ENCODE results near the gene MDC1. TPM values are rescaled to one million over a fixed set of nuclear protein-coding genes. Genes with fewer than 3 reads are reported as not detected.

The MDC1 gene
- total RNA-seq, 2 experiments from 2014 or later = 66.4 to 70.2 TPM

DNA sequence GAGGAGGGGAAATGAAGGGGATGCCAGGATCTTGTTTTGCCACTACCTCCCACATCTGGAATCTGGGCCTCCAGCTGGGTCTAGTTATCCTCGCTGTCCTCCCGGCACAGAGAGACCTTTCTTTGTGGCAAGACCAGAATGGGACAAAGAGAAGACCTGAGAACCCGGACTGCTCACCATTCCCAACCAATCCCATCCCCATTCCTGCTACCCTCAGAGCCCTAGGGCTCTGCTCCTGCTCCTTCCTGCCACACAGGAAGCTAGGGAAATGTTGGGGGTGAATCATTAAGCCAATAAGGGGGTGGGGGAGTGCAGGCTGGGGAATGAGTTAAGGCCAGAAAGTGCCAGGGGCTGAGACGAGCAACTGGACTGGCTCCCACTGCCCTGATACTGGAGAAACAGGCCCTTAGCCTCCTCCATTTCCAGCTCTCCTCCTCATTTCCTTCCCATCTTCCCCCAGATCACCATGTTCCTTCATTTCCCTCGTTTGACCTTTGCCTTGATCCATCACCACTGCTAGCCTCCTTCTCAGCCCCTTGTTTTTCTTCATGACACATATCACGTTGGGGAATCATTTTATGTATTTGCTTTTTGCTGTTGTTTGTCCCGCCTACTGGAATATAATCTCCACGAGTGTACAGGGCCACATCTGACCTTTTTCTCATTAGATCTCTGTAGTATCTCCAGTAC, 31.9 kb upstream of the MDC1 start:
- CTCF ChIA-PET = interaction anchor here (0.6 kb wide), 2 partner anchors 18 to 296 kb away, joined by 3 read pairs; no protein-coding TSS in a partner anchor
- POLR2A ChIA-PET = no interaction called here

DNA sequence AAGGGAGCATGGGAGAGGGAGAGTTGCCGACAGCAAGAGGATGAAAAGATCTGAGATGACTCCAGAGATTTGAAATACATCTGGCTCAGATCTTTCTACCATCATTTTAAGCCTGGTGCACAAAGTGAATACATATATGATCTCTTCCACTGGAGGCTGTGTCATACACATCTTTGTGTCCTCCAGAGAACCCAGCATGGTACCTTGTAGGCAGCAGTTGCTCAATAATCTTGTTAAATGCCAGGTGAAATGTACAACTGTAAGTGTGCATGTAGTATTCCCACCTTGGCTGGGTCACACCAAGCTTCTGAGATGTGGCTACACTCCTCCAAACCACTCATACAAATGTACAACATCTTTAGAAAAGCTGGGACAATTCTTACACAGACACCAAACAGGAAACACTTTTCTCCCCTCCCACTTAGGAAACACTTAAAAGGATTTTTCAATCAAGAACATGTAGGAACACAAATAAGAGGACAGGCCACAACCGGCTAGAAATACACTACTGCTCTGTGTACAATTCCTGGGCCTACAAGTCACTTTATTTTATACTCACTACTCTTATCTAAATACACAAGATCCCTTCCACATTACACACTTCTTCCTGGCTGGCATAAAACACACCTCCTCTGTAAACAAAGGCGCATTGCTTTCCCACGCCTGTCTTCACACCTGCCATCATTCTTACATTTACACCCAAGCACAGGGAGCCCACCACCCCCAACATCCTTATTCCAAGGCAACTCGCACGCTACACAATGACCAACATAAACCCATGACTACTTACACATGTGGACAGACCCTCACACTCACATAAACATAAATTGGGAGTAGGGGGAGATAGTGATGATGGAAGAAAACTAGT, 31.1 kb upstream of the MDC1 start:
- CTCF ChIA-PET = interaction anchor here (0.6 kb wide), 1 partner anchor 296 kb away, joined by 3 read pairs; no protein-coding TSS in a partner anchor
- POLR2A ChIA-PET = no interaction called here

DNA sequence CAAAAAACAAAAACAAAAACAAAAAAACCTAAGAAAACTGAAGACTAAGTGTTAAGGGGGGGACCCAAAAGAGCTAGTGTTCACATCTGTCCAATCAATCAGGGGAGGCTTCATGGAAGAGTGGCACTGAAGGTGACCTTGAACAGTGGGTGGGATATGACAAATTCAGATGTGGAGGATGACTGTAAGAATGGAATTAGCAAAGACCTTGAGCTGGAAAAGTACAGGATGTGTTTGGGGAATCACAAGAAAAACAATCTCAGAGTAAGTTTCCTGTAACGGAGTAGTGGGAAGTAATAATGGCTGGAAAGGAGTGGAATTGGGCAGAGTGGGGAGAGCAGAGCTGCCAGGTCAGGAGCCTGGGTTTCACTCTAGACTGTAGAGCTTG, 30.2 kb upstream of the MDC1 start:
- ChIA-PET POLR2A (no interaction called here), CTCF (interaction anchor here (1.5 to 1.6 kb wide), 2 partner anchors 41 to 80 kb away, joined by 3 to 4 read pairs; no protein-coding TSS in a partner anchor)

GRCh38 chr6:30744054-30744805, 27.1 kb upstream of the MDC1 start, which contains the start of gene IER3:
IER3 (minus strand) TSS chr6:30744547; CDS start chr6:30744518, 29 bp downstream.
- ChIA-PET POLR2A (interaction anchor here (0.6 to 3.8 kb wide), 10 partner anchors 12 to 87 kb away, joined by 3 to 28 read pairs (median 4); no protein-coding TSS in a partner anchor), CTCF (interaction anchor here (0.6 to 1.8 kb wide), 9 partner anchors 13 to 133 kb away, joined by 3 to 5 read pairs (median 4); no protein-coding TSS in a partner anchor)

DNA sequence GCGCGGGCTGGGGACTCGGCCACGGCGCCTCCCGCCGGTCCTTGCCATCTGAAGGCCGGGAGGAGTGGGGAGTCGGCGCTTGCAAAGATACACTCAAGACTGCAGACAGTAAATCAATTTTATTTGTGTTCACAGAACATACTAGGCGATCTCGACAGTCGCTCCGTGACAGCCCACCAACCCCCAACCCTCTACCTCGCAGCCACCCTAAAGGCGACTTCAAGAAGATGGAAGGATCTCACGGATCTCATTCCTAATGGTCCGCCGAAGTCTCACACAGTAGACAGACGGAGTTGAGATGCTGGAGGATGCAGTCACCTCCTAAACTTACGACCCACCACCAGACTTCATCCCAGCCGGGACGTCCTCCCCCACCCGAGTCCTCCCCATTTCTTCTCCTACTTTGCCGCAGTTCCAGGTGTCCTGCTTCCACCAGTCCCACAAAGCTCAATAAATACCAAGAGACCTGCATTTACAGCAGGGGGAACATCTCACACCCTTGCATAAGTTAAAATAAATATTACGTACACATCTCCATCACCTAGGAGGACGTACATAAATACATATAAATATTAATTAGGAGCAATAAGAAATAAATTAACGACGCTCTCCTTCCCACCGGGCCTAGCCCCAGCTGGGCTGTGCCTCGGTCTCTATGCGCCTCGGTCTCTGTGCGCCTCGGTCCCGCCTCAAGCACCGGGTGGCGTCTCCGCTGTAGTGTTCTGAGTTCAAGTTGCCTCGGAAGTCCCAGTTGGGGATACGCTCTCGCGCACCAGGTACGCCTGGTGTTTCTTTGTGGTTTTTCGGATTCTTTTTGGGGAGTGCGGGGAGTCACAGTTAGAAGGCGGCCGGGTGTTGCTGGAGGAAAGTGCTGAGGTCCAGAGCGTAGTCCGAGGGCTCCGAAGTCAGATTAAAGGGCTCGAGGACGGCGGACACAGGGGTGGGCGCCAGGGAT, 26.3 kb upstream of the MDC1 start:
- ChIA-PET CTCF (interaction anchor here (1.0 to 1.8 kb wide), 8 partner anchors 13 to 134 kb away, joined by 3 to 4 read pairs (median 3); no protein-coding TSS in a partner anchor), POLR2A (interaction anchor here (1.0 to 3.8 kb wide), 5 partner anchors 14 to 87 kb away, joined by 3 to 28 read pairs (median 7); no protein-coding TSS in a partner anchor)

DNA sequence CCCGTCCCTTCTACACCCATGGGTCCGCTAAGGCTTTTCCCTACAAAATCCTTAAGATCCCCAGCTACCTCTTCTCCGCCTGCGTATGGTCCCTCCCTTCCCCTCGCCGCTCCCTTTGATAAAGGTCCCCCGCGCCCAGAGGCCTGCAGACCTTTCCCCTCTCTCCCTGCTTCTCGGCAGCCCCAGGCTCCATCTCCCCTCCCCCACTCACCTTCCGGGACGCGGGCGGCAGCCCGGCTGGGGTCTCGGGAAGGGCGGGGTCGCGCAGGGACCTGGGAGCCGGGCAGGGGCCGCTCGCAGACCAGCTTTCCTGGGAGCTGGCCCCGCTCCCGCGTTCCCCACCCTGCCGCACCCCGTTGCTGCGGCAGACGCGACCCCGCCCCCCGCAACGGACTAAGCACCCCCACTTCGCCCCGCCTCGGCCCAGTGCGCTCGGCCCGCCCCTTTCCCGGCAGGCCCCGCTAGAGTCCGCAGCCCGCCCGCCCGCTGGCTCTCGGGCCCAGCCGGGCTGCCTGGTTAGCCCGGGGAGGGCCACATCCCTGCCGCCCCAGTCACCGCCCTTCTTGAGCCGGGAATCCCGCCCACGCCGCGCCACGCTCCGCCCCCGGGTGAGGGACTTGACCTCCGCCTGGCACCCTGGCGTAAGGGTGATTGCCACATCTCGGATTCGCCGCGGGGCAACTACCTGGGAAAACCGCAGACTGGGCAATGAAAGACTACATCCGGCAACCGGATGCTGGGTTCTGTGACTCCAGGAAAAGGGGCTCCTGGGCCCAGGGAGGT, 25.4 kb upstream of the MDC1 start, which contains the start of gene FLOT1:
FLOT1 (minus strand) TSS at position 372 of the 783 bp plus-strand sequence. CDS start 498 bp downstream, outside the sequence.
- CTCF ChIA-PET = interaction anchor here (0.6 to 1.4 kb wide), 6 partner anchors 19 to 345 kb away, joined by 3 to 5 read pairs (median 4); no protein-coding TSS in a partner anchor
- POLR2A ChIA-PET = interaction anchor here (1.0 to 3.8 kb wide), 4 partner anchors 26 to 88 kb away, joined by 3 to 28 read pairs (median 12); no protein-coding TSS in a partner anchor

GRCh38 chr6:30741789-30742315, 24.8 kb upstream of the MDC1 start:
- ChIA-PET CTCF (interaction anchor here (0.6 to 1.4 kb wide), 5 partner anchors 18 to 346 kb away, joined by 3 to 5 read pairs (median 4); no protein-coding TSS in a partner anchor), POLR2A (interaction anchor here (1.3 to 3.8 kb wide), 2 partner anchors 27 to 70 kb away, joined by 3 to 21 read pairs; no protein-coding TSS in a partner anchor)

- ChIA-PET POLR2A (interaction anchor here (1.3 to 3.8 kb wide), 2 partner anchors 28 to 71 kb away, joined by 3 to 21 read pairs; no protein-coding TSS in a partner anchor), CTCF (interaction anchor here (0.6 to 1.4 kb wide), 5 partner anchors 18 to 254 kb away, joined by 3 to 5 read pairs (median 4); no protein-coding TSS in a partner anchor)
Observed at GRCh38 chr6:30741063-30741779, 24.1 kb upstream of the MDC1 start.

- CTCF ChIA-PET = interaction anchor here (0.7 to 1.3 kb wide), 7 partner anchors 10 to 78 kb away, joined by 3 to 8 read pairs (median 4); no protein-coding TSS in a partner anchor
- POLR2A ChIA-PET = no interaction called here
Observed at GRCh38 chr6:30740540-30740870, 23.4 kb upstream of the MDC1 start.

DNA sequence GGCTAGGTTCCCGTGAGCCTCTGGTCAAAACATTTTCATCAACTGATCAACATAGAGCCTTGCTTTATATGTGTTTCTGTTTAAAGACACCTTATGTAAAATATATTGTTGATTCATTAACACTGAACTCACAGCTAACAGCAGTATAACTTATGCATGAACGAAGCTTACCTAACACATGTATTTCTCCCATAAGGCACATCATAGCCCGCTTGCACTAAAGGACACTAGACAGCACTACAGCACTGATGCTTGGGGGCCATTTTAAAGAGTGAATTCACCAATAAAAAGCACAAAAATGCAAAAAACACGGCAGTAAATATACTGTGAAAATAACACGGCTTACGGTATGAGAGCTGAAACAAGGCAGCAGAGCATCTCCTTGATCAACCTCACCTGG, 21.5 kb upstream of the MDC1 start:
- ChIA-PET POLR2A (interaction anchor here (0.9 kb wide), 1 partner anchor 81 kb away, joined by 4 read pairs; no protein-coding TSS in a partner anchor), CTCF (interaction anchor here (1.5 kb wide), 1 partner anchor 60 kb away, joined by 4 read pairs; no protein-coding TSS in a partner anchor)

DNA sequence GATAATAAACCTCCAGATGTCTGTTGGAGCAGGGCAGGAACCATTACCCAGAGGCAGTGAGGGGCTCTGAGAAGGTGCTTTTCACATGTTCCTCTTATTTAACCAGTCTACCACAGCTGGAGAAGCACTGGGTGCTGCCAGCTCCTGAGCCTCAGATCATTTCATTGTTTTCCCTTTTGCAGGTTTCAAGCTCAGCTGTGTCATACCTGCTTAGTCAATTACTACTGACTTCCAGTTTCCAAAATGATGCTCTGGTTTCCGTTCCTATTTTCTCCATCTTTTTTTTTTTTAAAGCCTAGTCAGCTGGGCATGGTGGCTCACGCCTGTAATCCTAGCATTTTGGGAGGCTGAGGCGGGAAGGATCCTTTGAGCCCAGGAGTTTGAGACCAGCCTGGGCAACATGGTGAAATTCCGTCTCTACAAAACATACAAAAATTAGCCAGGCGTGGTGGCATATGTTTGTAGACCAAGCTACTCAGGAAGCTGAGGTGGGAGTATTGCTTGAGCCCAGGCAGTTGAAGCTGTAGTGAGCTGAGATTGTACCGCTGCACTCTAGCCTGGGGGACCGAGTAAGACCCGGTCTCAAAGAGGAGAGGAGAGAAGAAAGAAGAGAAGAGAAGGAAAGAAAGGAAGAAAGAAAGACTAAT, 18.7 kb upstream of the MDC1 start:
- CTCF ChIA-PET = interaction anchor here (0.9 to 2.9 kb wide), 9 partner anchors 12 to 96 kb away, joined by 3 to 14 read pairs (median 4); no protein-coding TSS in a partner anchor
- POLR2A ChIA-PET = interaction anchor here (0.5 to 1.9 kb wide), 12 partner anchors 14 to 534 kb away, joined by 3 to 6 read pairs (median 3); partner anchors contain the start of gene PRR3

DNA sequence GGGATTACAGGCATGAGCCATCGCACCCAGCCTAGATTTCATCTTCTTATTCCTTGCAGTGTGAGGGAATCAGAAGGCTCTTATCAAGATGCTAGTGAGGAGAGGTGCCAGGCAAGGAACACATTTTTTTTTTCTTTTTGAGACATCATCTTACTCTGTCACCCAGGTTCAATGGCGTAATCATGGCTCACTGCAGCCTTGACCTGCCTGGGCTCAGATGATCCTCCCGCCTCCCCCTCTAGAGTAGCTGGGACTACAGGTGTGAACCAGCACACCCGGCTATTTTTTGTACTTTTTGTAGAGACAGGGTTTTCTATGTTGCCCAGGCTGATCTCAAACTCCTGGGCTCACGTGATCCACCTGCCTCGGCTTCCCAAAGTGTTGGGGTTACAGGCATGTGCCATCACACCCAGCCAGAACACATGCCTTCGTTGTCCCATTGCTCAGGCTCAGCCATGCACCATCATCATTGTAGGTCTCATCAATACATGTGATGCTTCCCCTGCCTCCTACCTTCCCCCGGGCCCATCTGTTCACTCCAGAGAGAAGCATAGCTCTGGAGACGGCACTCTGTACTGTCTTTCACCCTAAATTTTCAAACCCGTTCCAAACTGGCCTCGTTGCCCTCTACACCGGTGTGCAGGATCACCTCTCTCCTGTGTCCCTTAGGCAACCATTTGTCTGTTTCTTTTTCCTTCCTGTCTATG, 15.3 kb upstream of the MDC1 start:
- ChIA-PET POLR2A (interaction anchor here (1.2 kb wide), 1 partner anchor 10 kb away, joined by 3 read pairs; no protein-coding TSS in a partner anchor), CTCF (interaction anchor here (0.9 to 3.6 kb wide), 4 partner anchors 12 to 169 kb away, joined by 5 to 33 read pairs (median 19); partner anchors contain the start of gene TUBB)

DNA sequence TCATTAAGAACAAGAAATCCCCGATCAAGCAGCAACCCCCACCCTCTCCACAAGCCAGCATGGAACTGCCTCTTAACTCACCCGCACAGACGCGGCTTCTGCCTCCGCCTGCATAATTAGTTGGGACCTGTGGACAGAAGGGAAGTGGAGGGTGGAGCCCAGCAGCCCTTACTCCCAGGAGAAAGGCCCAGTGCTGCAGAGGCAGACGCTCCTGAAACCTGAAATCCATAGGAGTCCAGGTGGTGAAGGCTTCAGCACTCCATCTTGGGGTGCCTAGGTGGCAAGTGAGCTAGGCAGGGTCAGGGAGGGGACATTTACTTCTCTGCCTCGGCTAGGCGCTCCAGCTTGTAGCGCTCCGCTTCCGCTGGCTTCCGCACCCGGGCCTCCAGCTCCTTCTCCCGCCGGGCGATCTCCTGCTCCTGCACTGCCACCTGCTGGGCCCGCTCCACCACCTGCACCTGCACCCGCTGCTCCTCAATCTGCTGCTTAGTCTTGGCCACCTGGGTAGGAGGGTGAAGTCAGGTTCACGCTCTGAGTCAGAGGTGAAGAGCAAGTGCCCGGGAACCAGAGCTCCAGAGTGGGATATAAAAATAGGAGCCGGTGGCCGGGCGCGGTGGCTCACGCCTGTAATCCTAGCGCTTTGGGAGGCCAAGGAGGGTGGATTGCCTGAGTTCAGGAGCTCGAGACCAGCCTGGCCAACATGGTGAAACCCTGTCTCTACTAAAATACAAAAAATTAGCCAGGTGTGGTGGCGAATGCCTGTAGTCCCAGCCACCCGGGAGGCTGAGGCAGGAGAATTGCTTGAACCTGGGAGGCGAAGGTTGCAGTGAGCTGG, 13.7 kb upstream of the MDC1 start:
- POLR2A ChIA-PET = interaction anchor here (0.6 to 1.3 kb wide), 10 partner anchors 9 to 115 kb away, joined by 3 to 22 read pairs (median 6); no protein-coding TSS in a partner anchor

More for the DNA sequence above, 13.7 kb upstream of the MDC1 start:
- CTCF ChIA-PET = interaction anchor here (0.5 to 3.6 kb wide), 30 partner anchors 10 to 171 kb away, joined by 3 to 33 read pairs (median 4); partner anchors contain the start of genes ATAT1, DHX16, IER3 and MDC1

All from activated CD8-positive, alpha-beta memory T cell treated with anti-CD3 and anti-CD28 coated beads for 36 hours (primary cell).